ENCODE measurements around the gene CCDC107.

DNA sequence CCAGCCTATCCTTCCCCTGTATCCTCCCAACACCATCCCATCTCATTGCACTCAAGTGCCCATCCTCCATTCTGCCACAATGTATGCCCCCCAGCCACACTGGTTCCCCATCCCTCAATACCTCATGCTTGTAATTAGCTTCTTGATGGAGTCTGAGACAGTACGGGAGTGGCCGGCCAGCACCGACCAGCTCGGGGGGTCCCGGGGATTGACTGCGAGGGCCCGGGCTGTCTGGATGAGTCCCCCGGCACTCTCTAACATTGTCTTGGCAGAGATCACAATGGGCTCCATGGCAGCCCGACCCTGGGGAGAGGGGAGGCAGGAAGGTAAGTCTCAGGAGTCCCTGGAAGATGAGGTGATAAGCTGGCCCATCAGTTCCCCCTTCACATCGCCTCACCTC, 48.9 kb downstream of the CCDC107 start:
- no peak for TF ChIP-seq POLR2A (IDR thresholded peaks at IDR 0.05)
- no peak for TF ChIP-seq CTCF (IDR thresholded peaks at IDR 0.05)

Measured in ovary (tissue), 3 donors.